HEK293T (cell line): ENCODE data around the gene CAPSL.

ENCODE experiments used
- CTCF ChIA-PET: fragments of 350-600 bp; formaldehyde crosslinking; extraction: SDS; loops from one replicate; lab custom pipeline; 2021; ENCODE audit warnings: antibody characterized with exemption, inconsistent platforms; lab: Yijun Ruan, JAX
- POLR2A ChIA-PET: fragments of 350-600 bp; formaldehyde crosslinking; extraction: SDS; loops from one replicate; lab custom pipeline; 2020; ENCODE audit warnings: antibody characterized with exemption, inconsistent platforms; lab: Yijun Ruan, JAX
- DNase-seq: peaks from one replicate; pipeline ENCODE4 v3.0.0; 2012; ENCODE audit warnings: mixed read lengths; ENCODE audit errors: extremely low spot score
- ARNT ChIP-seq: fragments of 450-650 bp; IDR thresholded peaks from 2 replicates; pipeline ENCODE4 v1.6.1; 2017; ENCODE audit warnings: mild to moderate bottlenecking
- BHLHE40 ChIP-seq: fragments of 450-650 bp; IDR thresholded peaks from 2 replicates; pipeline ENCODE4 v1.6.1; 2016; ENCODE audit warnings: mild to moderate bottlenecking, moderate library complexity, borderline replicate concordance
- CTBP1 ChIP-seq: fragments of 450-650 bp; IDR thresholded peaks from 2 replicates; pipeline ENCODE4 v1.6.1; 2016; ENCODE audit warnings: borderline replicate concordance
- ELF4 ChIP-seq: fragments of 450-650 bp; IDR thresholded peaks from 2 replicates; pipeline ENCODE4 v1.6.1; 2017; ENCODE audit warnings: antibody characterized with exemption
- FOXA1 ChIP-seq: fragments of 450-650 bp; IDR thresholded peaks from 2 replicates; pipeline ENCODE4 v1.6.1; 2016; ENCODE audit warnings: mild to moderate bottlenecking
- FOXK2 ChIP-seq: fragments of 450-650 bp; IDR thresholded peaks from 2 replicates; pipeline ENCODE4 v1.6.1; 2016; ENCODE audit warnings: mild to moderate bottlenecking
- FOXM1 ChIP-seq: fragments of 450-650 bp; IDR thresholded peaks from 2 replicates; pipeline ENCODE4 v1.6.1; 2017; ENCODE audit warnings: mild to moderate bottlenecking, borderline replicate concordance
- HDGF ChIP-seq: fragments of 450-650 bp; IDR thresholded peaks from 2 replicates; pipeline ENCODE4 v1.6.1; 2017; ENCODE audit warnings: antibody characterized with exemption, borderline replicate concordance
- L3MBTL2 ChIP-seq: fragments of 450-650 bp; conservative IDR thresholded peaks from 2 replicates; pipeline ENCODE4 v1.6.1; 2016; ENCODE audit warnings: mild to moderate bottlenecking
- LEF1 ChIP-seq: fragments of 450-650 bp; IDR thresholded peaks from 2 replicates; pipeline ENCODE4 v1.6.1; 2017; ENCODE audit warnings: mild to moderate bottlenecking, borderline replicate concordance
- NFRKB ChIP-seq: fragments of 450-650 bp; IDR thresholded peaks from 2 replicates; pipeline ENCODE4 v1.6.1; 2016; ENCODE audit warnings: mild to moderate bottlenecking, moderate library complexity
- PKNOX1 ChIP-seq: fragments of 450-650 bp; IDR thresholded peaks from 2 replicates; pipeline ENCODE4 v1.6.1; 2016
- SP1 ChIP-seq: fragments of 450-650 bp; IDR thresholded peaks from 2 replicates; pipeline ENCODE4 v1.6.1; 2017
- SUZ12 ChIP-seq: fragments of 450-650 bp; IDR thresholded peaks from 2 replicates; pipeline ENCODE4 v1.6.1; 2016; ENCODE audit warnings: mild to moderate bottlenecking
- TARDBP ChIP-seq: fragments of 450-650 bp; IDR thresholded peaks from 2 replicates; pipeline ENCODE4 v1.6.1; 2016

CAPSL gene

GRCh38 chr5:35890021-35891020 is 48.1 kb downstream of the CAPSL start:
- CTCF ChIA-PET = no interaction called here
- POLR2A ChIA-PET = no interaction called here
- DNase-seq = no peak
- no peak for TF ChIP-seq SP1
- no peak for TF ChIP-seq FOXA1
- no peak for TF ChIP-seq LEF1
- no peak for TF ChIP-seq ARNT
- no peak for TF ChIP-seq FOXM1
- no peak for TF ChIP-seq ELF4
- TF ChIP-seq TARDBP = no peak
- no peak for TF ChIP-seq HDGF
- no peak for TF ChIP-seq NFRKB
- no peak for TF ChIP-seq FOXK2

GRCh38 chr5:35887321-35888100 is 50.9 kb downstream of the CAPSL start:
- ChIA-PET CTCF (no interaction called here), POLR2A (no interaction called here)
- no peak for TF ChIP-seq FOXK2
- no peak for TF ChIP-seq FOXM1
- no peak for TF ChIP-seq PKNOX1
- no peak for TF ChIP-seq FOXA1
- no peak for TF ChIP-seq ARNT
- no peak for DNase-seq

GRCh38 chr5:35886381-35886780 is 52.0 kb downstream of the CAPSL start:
- TF ChIP-seq ARNT = no peak
- no peak for DNase-seq
- ChIA-PET CTCF (no interaction called here), POLR2A (no interaction called here)

- TF ChIP-seq NFRKB (no peak), BHLHE40 (no peak), LEF1 (no peak), CTBP1 (no peak), SP1 (no peak), ARNT (no peak), HDGF (no peak), PKNOX1 (no peak), TARDBP (no peak), FOXA1 (no peak), L3MBTL2 (no peak), FOXK2 (no peak)
- ChIA-PET POLR2A (no interaction called here), CTCF (no interaction called here)
- DNase-seq = no peak
Observed at GRCh38 chr5:35884773-35885172, 53.6 kb downstream of the CAPSL start.

- POLR2A ChIA-PET = no interaction called here
- no peak for DNase-seq
- CTCF ChIA-PET = no interaction called here
- TF ChIP-seq ELF4 = no peak
- TF ChIP-seq HDGF = no peak
- TF ChIP-seq LEF1 = no peak
- TF ChIP-seq FOXM1 = no peak
- no peak for TF ChIP-seq FOXA1
- TF ChIP-seq NFRKB = no peak
- TF ChIP-seq FOXK2 = no peak
- TF ChIP-seq SUZ12 = no peak
Observed at GRCh38 chr5:35884191-35884769, 54.1 kb downstream of the CAPSL start.

GRCh38 chr5:35881758-35882157 is 56.7 kb downstream of the CAPSL start:
- no peak for TF ChIP-seq BHLHE40
- no peak for TF ChIP-seq FOXM1
- no peak for TF ChIP-seq HDGF
- no peak for TF ChIP-seq PKNOX1
- ChIA-PET CTCF (interaction anchor here (0.6 kb wide), 1 partner anchor 198 kb away, joined by 3 read pairs; no protein-coding TSS in a partner anchor), POLR2A (no interaction called here)
- no peak for DNase-seq

- ChIA-PET CTCF (no interaction called here), POLR2A (no interaction called here)
- TF ChIP-seq CTBP1 (no peak), ARNT (no peak), TARDBP (no peak)
Observed at GRCh38 chr5:35880156-35880555, 58.3 kb downstream of the CAPSL start.

More at GRCh38 chr5:35880156-35880555, 58.3 kb downstream of the CAPSL start:
- DNase-seq = no peak
